Measurements from ENCODE around the gene CYP26B1.

CYP26B1 gene

DNA sequence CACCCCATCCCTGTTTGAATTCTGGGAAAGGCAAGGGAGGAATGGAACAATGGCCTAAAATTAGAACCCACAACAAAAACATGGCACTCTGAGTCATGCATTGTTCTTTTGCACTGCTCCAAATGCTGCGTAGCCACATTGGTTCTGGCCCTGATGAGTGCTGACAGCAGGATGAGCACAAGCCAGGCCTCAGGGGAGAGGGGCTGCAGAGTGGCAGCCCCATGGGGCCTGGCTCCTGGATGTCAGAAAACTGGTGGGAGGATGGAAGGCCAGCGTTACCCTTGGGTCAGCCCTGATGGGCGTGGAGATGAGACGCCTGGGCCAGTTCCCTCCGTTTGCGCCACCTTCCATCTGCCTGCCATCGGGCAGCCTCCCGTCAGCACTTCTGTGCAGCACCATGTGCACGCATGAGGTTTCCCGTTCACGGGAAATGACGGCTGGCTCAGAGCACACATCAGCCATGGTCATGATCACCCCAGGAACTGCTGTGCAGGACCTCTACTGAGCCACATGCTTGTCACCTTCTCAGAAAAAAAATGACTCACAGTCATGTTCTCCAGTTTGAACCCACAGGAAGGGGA is 65.6 kb downstream of the CYP26B1 start:
- Histone ChIP-seq H2AFZ (ENCODE audit: low read depth, low read length) (no peak overlapping the region), H3K27me3 (ENCODE audit: insufficient read depth, low read length) (no peaks in the 10 kb centered on the region), H3K36me3 (ENCODE audit: insufficient read depth, low read length) (no peaks in the 10 kb centered on the region), H3K4me1 (ENCODE audit: insufficient read depth, low read length) (no peaks in the 10 kb centered on the region), H3K4me3 (ENCODE audit: low read length) (no peak overlapping the region), H3K9me3 (ENCODE audit: low read length) (no peaks in the 10 kb centered on the region)

DNA sequence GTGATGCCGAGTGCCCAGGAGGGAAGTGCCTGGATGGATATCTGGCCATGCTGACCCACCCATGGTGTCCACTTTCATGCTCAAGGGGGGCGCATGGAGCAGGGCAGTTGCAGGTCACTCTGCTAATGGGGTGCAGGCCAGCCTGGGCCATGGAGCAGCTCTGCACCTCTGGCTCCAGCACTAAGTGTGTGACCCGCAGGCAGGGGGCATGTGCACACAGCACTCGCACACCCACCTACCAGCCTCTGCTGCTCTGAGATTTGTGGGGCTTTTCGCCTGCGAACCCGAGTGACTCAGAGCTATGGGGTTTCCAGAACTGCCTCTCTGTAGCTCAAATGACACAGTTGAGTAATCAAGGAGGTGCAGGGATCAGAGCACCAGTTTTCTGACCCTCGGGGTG is 66.2 kb downstream of the CYP26B1 start:
- no peak overlapping the region for H2AFZ ChIP-seq (ENCODE audit: low read depth, low read length)
- no peaks in the 10 kb centered on the region for H3K36me3 ChIP-seq (ENCODE audit: insufficient read depth, low read length)
- no peak overlapping the region for H3K4me3 ChIP-seq (ENCODE audit: low read length)
- no peaks in the 10 kb centered on the region for H3K9me3 ChIP-seq (ENCODE audit: low read length)
- no peaks in the 10 kb centered on the region for H3K27me3 ChIP-seq (ENCODE audit: insufficient read depth, low read length)
- H3K4me1 ChIP-seq (ENCODE audit: insufficient read depth, low read length): no peaks in the 10 kb centered on the region

GRCh38 chr2:72080286-72081145 is 67.1 kb downstream of the CYP26B1 start:
- peaks cover 7% of the 10 kb centered on the region for H3K4me1 ChIP-seq (ENCODE audit: insufficient read depth, low read length)
- H2AFZ ChIP-seq (ENCODE audit: low read depth, low read length): no peak overlapping the region

More at GRCh38 chr2:72080286-72081145, 67.1 kb downstream of the CYP26B1 start:
- Histone ChIP-seq H3K4me3 (ENCODE audit: low read length) (no peak overlapping the region), H3K36me3 (ENCODE audit: insufficient read depth, low read length) (no peaks in the 10 kb centered on the region), H3K9me3 (ENCODE audit: low read length) (peaks cover under 1% of the 10 kb centered on the region), H3K27me3 (ENCODE audit: insufficient read depth, low read length) (no peaks in the 10 kb centered on the region)
